OCI-LY1 (cell line): ENCODE results near the gene CDC42BPA.

Experiments
- H2AFZ ChIP-seq: fragments of 200-600 bp; sonication (generic), shearing (Covaris generic); 2 replicates; pipeline ENCODE4 v1.6.0; 2014; ENCODE audit warnings: antibody characterized with exemption, mild to moderate bottlenecking, low read length
- H3F3A ChIP-seq: fragments of 200-600 bp; sonication (generic), shearing (Covaris generic); 2 replicates; pipeline ENCODE4 v1.6.0; 2014; ENCODE audit warnings: mild to moderate bottlenecking, antibody characterized with exemption, low read length, moderate library complexity; ENCODE audit not compliant: insufficient read depth
- H3K27ac ChIP-seq: fragments of 200-600 bp; sonication (generic); 2 replicates; pipeline ENCODE4 v1.5.1; 2014; ENCODE audit warnings: low read length, mixed run types, mild to moderate bottlenecking, low read depth; ENCODE audit not compliant: poor library complexity, severe bottlenecking
- H3K27me3 ChIP-seq: fragments of 200-600 bp; sonication (generic); 2 replicates; pipeline ENCODE4 v1.6.0; 2014; ENCODE audit warnings: antibody characterized with exemption, mild to moderate bottlenecking, low read length, moderate library complexity; ENCODE audit not compliant: insufficient read depth
- H3K36me3 ChIP-seq: fragments of 200-600 bp; sonication (generic); 2 replicates; pipeline ENCODE4 v1.6.1; 2014; ENCODE audit warnings: mild to moderate bottlenecking, antibody characterized with exemption, low read length, moderate library complexity, mixed read lengths; ENCODE audit not compliant: insufficient read depth
- H3K4me1 ChIP-seq: fragments of 200-600 bp; sonication (generic); 2 replicates; pipeline ENCODE4 v1.5.1; 2014; ENCODE audit warnings: mild to moderate bottlenecking, low read length, moderate library complexity; ENCODE audit not compliant: insufficient read depth, severe bottlenecking
- H3K4me2 ChIP-seq: fragments of 200-600 bp; sonication (generic), shearing (Covaris generic); 2 replicates; pipeline ENCODE4 v1.6.1; 2014; ENCODE audit warnings: low read length
- H3K4me3 ChIP-seq: fragments of 200-600 bp; sonication (generic); 2 replicates; pipeline ENCODE4 v1.5.1; 2014; ENCODE audit warnings: low read length, low read depth, mild to moderate bottlenecking, mixed read lengths; ENCODE audit not compliant: poor library complexity, severe bottlenecking
- H3K79me2 ChIP-seq: fragments of 200-600 bp; shearing (Covaris generic); 2 replicates; pipeline ENCODE4 v1.6.1; 2016; ENCODE audit warnings: mixed run types, low read length, mixed read lengths; ENCODE audit not compliant: insufficient read depth
- H3K9ac ChIP-seq: fragments of 200-600 bp; sonication (generic), shearing (Covaris generic); 2 replicates; pipeline ENCODE4 v1.6.1; 2014; ENCODE audit warnings: mild to moderate bottlenecking, low read length, mixed read lengths
- H3K9me2 ChIP-seq: fragments of 200-600 bp; sonication (generic), shearing (Covaris generic); 2 replicates; pipeline ENCODE4 v1.6.1; 2014; ENCODE audit warnings: low read depth, mild to moderate bottlenecking, low read length, mixed read lengths
- H3K9me3 ChIP-seq: fragments of 200-600 bp; shearing (Covaris generic); 2 replicates; pipeline ENCODE4 v1.6.1; 2014; ENCODE audit warnings: low read length, mixed read lengths
- H4K20me1 ChIP-seq: fragments of 200-600 bp; sonication (generic), shearing (Covaris generic); 2 replicates; pipeline ENCODE4 v1.6.0; 2016; ENCODE audit warnings: mild to moderate bottlenecking, low read length; ENCODE audit not compliant: insufficient read depth
- EZH2 ChIP-seq: fragments of 200-600 bp; sonication (generic), shearing (Covaris generic); IDR thresholded peaks from 2 replicates; pipeline ENCODE4 v1.8.0; 2017; ENCODE audit warnings: borderline replicate concordance, mixed run types, mild to moderate bottlenecking, antibody characterized with exemption, low read length, moderate library complexity, mixed read lengths
- TF ChIP-seq, protein P1 (sequence below): fragments of 200-600 bp; sonication (generic), shearing (Covaris generic); IDR thresholded peaks from 2 replicates; pipeline ENCODE4 v1.5.1; 2017; ENCODE audit warnings: mild to moderate bottlenecking, antibody characterized with exemption, low read length, moderate library complexity, mixed read lengths

CDC42BPA gene

DNA sequence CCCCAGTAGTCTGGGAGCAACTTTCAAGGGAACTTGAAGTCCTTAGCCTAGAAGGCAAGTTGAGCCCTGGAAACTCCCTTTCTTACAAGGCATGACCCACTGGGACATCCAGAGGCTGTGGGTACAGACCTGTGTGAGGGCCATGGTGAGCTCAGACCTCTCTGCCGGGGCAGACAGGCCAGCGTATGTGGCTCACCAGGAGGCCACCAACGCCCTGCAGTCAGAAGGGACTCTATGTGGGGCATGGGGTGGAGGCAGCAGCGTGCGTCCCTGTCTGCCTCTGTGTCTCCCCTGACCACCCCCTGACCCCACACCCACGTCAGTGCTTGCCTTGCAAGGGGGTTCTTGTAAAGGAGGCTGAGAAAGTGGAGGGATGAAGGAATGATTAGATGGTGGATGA is 367.4 kb downstream of the CDC42BPA start:
- Histone ChIP-seq H3K4me2 (no peak overlapping the region), H3K79me2 (no peaks in the 10 kb centered on the region), H2AFZ (no peak overlapping the region), H3K9me2 (no peaks in the 10 kb centered on the region), H3K4me3 (no peak overlapping the region), H3K9ac (no peak overlapping the region), H3K27ac (no peak overlapping the region), H3K4me1 (peaks cover 1% of the 10 kb centered on the region), H3K9me3 (no peaks in the 10 kb centered on the region), H4K20me1 (no peaks in the 10 kb centered on the region), H3F3A (no peaks in the 10 kb centered on the region), H3K27me3 (no peaks in the 10 kb centered on the region), H3K36me3 (no peaks in the 10 kb centered on the region)
- no peak for TF ChIP-seq EZH2
- TF ChIP-seq, protein P1, sequence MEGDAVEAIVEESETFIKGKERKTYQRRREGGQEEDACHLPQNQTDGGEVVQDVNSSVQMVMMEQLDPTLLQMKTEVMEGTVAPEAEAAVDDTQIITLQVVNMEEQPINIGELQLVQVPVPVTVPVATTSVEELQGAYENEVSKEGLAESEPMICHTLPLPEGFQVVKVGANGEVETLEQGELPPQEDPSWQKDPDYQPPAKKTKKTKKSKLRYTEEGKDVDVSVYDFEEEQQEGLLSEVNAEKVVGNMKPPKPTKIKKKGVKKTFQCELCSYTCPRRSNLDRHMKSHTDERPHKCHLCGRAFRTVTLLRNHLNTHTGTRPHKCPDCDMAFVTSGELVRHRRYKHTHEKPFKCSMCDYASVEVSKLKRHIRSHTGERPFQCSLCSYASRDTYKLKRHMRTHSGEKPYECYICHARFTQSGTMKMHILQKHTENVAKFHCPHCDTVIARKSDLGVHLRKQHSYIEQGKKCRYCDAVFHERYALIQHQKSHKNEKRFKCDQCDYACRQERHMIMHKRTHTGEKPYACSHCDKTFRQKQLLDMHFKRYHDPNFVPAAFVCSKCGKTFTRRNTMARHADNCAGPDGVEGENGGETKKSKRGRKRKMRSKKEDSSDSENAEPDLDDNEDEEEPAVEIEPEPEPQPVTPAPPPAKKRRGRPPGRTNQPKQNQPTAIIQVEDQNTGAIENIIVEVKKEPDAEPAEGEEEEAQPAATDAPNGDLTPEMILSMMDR, result no peak

- TF ChIP-seq, protein P1, result no peak
- no peaks in the 10 kb centered on the region for H4K20me1 ChIP-seq
- no peaks in the 10 kb centered on the region for H3K9me2 ChIP-seq
These were observed 368.0 kb downstream of the CDC42BPA start for GRCh38 chr1:226950316-226950715.

DNA sequence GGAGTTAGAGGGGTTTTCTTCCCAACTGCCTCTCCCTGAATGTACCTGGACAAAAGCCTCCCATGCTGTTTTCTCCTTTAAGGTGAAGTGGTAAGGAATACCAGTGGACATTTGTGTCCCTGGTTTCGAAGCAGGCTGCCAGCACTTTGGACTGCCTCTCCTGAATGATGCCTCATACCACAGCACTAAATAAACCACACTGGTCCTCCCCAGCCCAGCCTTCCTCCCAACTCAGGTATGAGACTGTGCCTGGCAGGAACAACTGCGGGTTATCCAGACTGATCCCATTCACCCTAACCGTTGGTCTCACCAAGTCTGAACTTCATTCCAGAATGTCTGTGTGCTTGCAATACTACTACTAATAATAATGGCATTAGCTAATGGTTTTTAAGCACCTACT is 368.9 kb downstream of the CDC42BPA start:
- Histone ChIP-seq H3K27me3 (no peaks in the 10 kb centered on the region), H3K79me2 (no peaks in the 10 kb centered on the region), H3K9ac (no peak overlapping the region), H3K9me2 (no peaks in the 10 kb centered on the region), H3F3A (no peaks in the 10 kb centered on the region), H3K9me3 (no peaks in the 10 kb centered on the region), H2AFZ (no peak overlapping the region), H3K36me3 (no peaks in the 10 kb centered on the region), H3K4me1 (peaks cover 15% of the 10 kb centered on the region), H3K27ac (no peak overlapping the region), H3K4me2 (no peak overlapping the region), H3K4me3 (no peak overlapping the region), H4K20me1 (no peaks in the 10 kb centered on the region)
- TF ChIP-seq EZH2, result no peak
- TF ChIP-seq, protein P1, result no peak

More at GRCh38 chr1:226950316-226950715, 368.0 kb downstream of the CDC42BPA start:
- Histone ChIP-seq H3K9me3 (no peaks in the 10 kb centered on the region), H3F3A (no peaks in the 10 kb centered on the region), H3K27me3 (no peaks in the 10 kb centered on the region), H3K4me2 (no peak overlapping the region), H3K9ac (no peak overlapping the region), H3K79me2 (no peaks in the 10 kb centered on the region), H2AFZ (no peak overlapping the region), H3K4me3 (no peak overlapping the region), H3K4me1 (peaks cover 7% of the 10 kb centered on the region), H3K36me3 (no peaks in the 10 kb centered on the region), H3K27ac (no peak overlapping the region)
